HepG2 (cell line): ENCODE data around the gene EPB41L1. TPM values are rescaled to one million over a fixed set of nuclear protein-coding genes. Genes with fewer than 3 reads are reported as not detected.

ENCODE experiments used
- CBX1 ChIP-seq: IDR thresholded peaks from one replicate; pipeline ENCODE4 v1.6.1; 2016; ENCODE audit warnings: antibody characterized with exemption, low read depth
- CC2D1A ChIP-seq: sonication (generic); formaldehyde crosslinking; IDR thresholded peaks from 2 replicates; pipeline ENCODE4 v1.8.1; 2023; ENCODE audit warnings: mild to moderate bottlenecking, missing genetic modification reagents
- DR1 ChIP-seq: sonication (generic); formaldehyde crosslinking; IDR thresholded peaks from 2 replicates; pipeline ENCODE4 v1.8.0; 2021; ENCODE audit warnings: mild to moderate bottlenecking, missing genetic modification reagents, inconsistent platforms
- GTF3A ChIP-seq: sonication (generic); formaldehyde crosslinking; conservative IDR thresholded peaks from 2 replicates; pipeline ENCODE4 v1.4.0; 2020; ENCODE audit warnings: mild to moderate bottlenecking, missing genetic modification reagents
- HMG20A ChIP-seq: IDR thresholded peaks from 2 replicates; pipeline ENCODE4 v1.6.1; 2016; ENCODE audit warnings: borderline replicate concordance
- KAT8 ChIP-seq: IDR thresholded peaks from 2 replicates; pipeline ENCODE4 v1.6.1; 2016; ENCODE audit warnings: missing genetic modification reagents, missing compliant biosample characterization
- KMT2B ChIP-seq: IDR thresholded peaks from 2 replicates; pipeline ENCODE4 v1.6.1; 2016; ENCODE audit warnings: missing genetic modification reagents, missing compliant biosample characterization
- MAFF ChIP-seq: IDR thresholded peaks from 2 replicates; pipeline ENCODE4 v1.6.1; 2011; ENCODE audit warnings: low read depth, low read length, improper control_type of control experiment
- MTF2 ChIP-seq: sonication (generic); formaldehyde crosslinking; IDR thresholded peaks from 2 replicates; pipeline ENCODE4 v1.5.0; 2020; ENCODE audit warnings: missing genetic modification reagents, borderline replicate concordance
- RXRA ChIP-seq: sonication (generic); formaldehyde crosslinking; IDR thresholded peaks from 2 replicates; pipeline ENCODE4 v1.5.1; 2020; ENCODE audit warnings: missing genetic modification reagents
- ZNF256 ChIP-seq: sonication (generic); formaldehyde crosslinking; conservative IDR thresholded peaks from 2 replicates; pipeline ENCODE4 v1.4.0; 2020; ENCODE audit warnings: missing genetic modification reagents
- ZNF333 ChIP-seq: sonication (generic); formaldehyde crosslinking; IDR thresholded peaks from 2 replicates; pipeline ENCODE4 v1.4.0; 2020; ENCODE audit warnings: mild to moderate bottlenecking, missing genetic modification reagents, borderline replicate concordance
- ZNF562 ChIP-seq: sonication (generic); formaldehyde crosslinking; IDR thresholded peaks from 2 replicates; pipeline ENCODE4 v1.8.0; 2022; ENCODE audit warnings: missing genetic modification reagents, borderline replicate concordance
- ZNF782 ChIP-seq: sonication (generic); formaldehyde crosslinking; IDR thresholded peaks from 2 replicates; pipeline ENCODE4 v1.4.0; 2020; ENCODE audit warnings: missing genetic modification reagents, mild to moderate bottlenecking, borderline replicate concordance
- ZSCAN25 ChIP-seq: sonication (generic); formaldehyde crosslinking; IDR thresholded peaks from 2 replicates; pipeline ENCODE4 v1.8.0; 2022; ENCODE audit warnings: mild to moderate bottlenecking, missing genetic modification reagents
- polyA plus RNA-seq, 8 experiments: library from polyadenylated mRNA; depleted of rRNA in 3 of 8; stranded (reverse) in 7 of 8; unstranded in 1 of 8; fragments of >200 nt; fragmentation: Illumina TruSeq in 4 of 8; extraction: Trizol in 4 of 8; gene quantifications; 2 replicates each; pipeline versions ENCODE4 v1.2.1 to v1.2.3, GENCODE V29; 2011 to 2016; ENCODE audit warnings: low read depth in 4 of 8, missing spikeins in 1 of 8, mixed read lengths in 1 of 8; ENCODE audit not compliant: insufficient read depth in 1 of 8
- total RNA-seq, 5 experiments: library from RNA; depleted of rRNA; stranded (reverse); fragments of >200 nt; fragmentation: Illumina TruSeq; extraction: Trizol; gene quantifications; 2 replicates each; pipeline ENCODE4 v1.2.3, GENCODE V29; 2016; ENCODE audit warnings: low read depth in 1 of 5
- TF ChIP-seq, protein P1 (sequence below): sonication (generic); formaldehyde crosslinking; conservative IDR thresholded peaks from 2 replicates; pipeline ENCODE4 v1.4.0; 2020; ENCODE audit warnings: mild to moderate bottlenecking, missing genetic modification reagents, moderate library complexity
- TF ChIP-seq, protein P2 (sequence below): sonication (generic); formaldehyde crosslinking; IDR thresholded peaks from 2 replicates; pipeline ENCODE4 v1.5.0; 2020; ENCODE audit warnings: mild to moderate bottlenecking, missing genetic modification reagents
- TF ChIP-seq, protein P3 (sequence below): sonication (generic); formaldehyde crosslinking; IDR thresholded peaks from 2 replicates; pipeline ENCODE4 v1.4.0; 2020; ENCODE audit warnings: missing genetic modification reagents
- TF ChIP-seq, protein P4 (sequence below): sonication (generic); formaldehyde crosslinking; IDR thresholded peaks from 2 replicates; pipeline ENCODE4 v1.9.0; 2021; ENCODE audit warnings: missing genetic modification reagents, borderline replicate concordance

Gene EPB41L1
- total and polyA plus RNA-seq, 2 of the 13 experiments (the other 11 are each of a cell fraction or from before 2014, with no cell fraction given) = 16.7 to 39.0 TPM

DNA sequence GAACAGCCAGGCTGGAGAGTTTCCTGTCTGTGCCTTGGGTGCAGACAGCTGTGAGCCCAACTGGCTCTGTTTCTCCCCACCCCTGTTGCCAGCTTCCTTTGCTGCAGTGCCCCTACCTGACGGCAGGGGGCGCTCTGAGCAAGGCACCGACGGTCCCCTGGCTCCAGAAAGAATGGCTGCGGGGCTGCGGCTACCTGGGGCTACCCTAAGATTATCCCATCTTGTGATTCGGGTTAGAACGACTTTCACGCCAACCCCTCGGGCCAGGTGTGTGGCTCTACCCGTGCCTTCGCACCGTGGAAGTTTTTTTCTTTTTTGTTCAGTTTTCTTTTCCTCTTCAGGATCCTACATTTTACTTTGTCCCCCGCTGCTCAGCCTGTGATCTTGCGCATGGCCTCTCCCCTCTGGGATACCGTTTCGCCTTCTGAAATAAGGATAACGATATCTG lies 48.4 kb downstream of the EPB41L1 start (continued):
- no peak for TF ChIP-seq ZNF782 (CRISPR knock-in tag)
- TF ChIP-seq, protein P1, sequence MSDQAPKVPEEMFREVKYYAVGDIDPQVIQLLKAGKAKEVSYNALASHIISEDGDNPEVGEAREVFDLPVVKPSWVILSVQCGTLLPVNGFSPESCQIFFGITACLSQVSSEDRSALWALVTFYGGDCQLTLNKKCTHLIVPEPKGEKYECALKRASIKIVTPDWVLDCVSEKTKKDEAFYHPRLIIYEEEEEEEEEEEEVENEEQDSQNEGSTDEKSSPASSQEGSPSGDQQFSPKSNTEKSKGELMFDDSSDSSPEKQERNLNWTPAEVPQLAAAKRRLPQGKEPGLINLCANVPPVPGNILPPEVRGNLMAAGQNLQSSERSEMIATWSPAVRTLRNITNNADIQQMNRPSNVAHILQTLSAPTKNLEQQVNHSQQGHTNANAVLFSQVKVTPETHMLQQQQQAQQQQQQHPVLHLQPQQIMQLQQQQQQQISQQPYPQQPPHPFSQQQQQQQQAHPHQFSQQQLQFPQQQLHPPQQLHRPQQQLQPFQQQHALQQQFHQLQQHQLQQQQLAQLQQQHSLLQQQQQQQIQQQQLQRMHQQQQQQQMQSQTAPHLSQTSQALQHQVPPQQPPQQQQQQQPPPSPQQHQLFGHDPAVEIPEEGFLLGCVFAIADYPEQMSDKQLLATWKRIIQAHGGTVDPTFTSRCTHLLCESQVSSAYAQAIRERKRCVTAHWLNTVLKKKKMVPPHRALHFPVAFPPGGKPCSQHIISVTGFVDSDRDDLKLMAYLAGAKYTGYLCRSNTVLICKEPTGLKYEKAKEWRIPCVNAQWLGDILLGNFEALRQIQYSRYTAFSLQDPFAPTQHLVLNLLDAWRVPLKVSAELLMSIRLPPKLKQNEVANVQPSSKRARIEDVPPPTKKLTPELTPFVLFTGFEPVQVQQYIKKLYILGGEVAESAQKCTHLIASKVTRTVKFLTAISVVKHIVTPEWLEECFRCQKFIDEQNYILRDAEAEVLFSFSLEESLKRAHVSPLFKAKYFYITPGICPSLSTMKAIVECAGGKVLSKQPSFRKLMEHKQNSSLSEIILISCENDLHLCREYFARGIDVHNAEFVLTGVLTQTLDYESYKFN (CRISPR knock-in tag) = 0 out of 2 replicates have a peak, but pooled peaks have one; percentile 14
- no peak for TF ChIP-seq ZNF333 (CRISPR knock-in tag)
- TF ChIP-seq, protein P2, sequence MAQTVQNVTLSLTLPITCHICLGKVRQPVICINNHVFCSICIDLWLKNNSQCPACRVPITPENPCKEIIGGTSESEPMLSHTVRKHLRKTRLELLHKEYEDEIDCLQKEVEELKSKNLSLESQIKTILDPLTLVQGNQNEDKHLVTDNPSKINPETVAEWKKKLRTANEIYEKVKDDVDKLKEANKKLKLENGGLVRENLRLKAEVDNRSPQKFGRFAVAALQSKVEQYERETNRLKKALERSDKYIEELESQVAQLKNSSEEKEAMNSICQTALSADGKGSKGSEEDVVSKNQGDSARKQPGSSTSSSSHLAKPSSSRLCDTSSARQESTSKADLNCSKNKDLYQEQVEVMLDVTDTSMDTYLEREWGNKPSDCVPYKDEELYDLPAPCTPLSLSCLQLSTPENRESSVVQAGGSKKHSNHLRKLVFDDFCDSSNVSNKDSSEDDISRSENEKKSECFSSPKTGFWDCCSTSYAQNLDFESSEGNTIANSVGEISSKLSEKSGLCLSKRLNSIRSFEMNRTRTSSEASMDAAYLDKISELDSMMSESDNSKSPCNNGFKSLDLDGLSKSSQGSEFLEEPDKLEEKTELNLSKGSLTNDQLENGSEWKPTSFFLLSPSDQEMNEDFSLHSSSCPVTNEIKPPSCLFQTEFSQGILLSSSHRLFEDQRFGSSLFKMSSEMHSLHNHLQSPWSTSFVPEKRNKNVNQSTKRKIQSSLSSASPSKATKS (CRISPR knock-in tag) = no peak
- peak; percentile 52; the same call in 1 of the 2 replicates for TF ChIP-seq ZSCAN25 (CRISPR knock-in tag)
- no peak for TF ChIP-seq DR1 (CRISPR knock-in tag)
- TF ChIP-seq MAFF = no peak
- no peak for TF ChIP-seq ZNF256 (CRISPR knock-in tag)
- TF ChIP-seq KAT8 (CRISPR knock-in tag) = 0 out of 2 replicates have a peak, but pooled peaks have one; percentile 28
- no peak for TF ChIP-seq HMG20A (CRISPR knock-in tag)
- TF ChIP-seq, protein P3, sequence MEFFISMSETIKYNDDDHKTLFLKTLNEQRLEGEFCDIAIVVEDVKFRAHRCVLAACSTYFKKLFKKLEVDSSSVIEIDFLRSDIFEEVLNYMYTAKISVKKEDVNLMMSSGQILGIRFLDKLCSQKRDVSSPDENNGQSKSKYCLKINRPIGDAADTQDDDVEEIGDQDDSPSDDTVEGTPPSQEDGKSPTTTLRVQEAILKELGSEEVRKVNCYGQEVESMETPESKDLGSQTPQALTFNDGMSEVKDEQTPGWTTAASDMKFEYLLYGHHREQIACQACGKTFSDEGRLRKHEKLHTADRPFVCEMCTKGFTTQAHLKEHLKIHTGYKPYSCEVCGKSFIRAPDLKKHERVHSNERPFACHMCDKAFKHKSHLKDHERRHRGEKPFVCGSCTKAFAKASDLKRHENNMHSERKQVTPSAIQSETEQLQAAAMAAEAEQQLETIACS (CRISPR knock-in tag) = no peak; the same call in 1 of the 2 replicates
- TF ChIP-seq CC2D1A (CRISPR knock-in tag) = no peak
- no peak for TF ChIP-seq RXRA (CRISPR knock-in tag)
- TF ChIP-seq, protein P4, sequence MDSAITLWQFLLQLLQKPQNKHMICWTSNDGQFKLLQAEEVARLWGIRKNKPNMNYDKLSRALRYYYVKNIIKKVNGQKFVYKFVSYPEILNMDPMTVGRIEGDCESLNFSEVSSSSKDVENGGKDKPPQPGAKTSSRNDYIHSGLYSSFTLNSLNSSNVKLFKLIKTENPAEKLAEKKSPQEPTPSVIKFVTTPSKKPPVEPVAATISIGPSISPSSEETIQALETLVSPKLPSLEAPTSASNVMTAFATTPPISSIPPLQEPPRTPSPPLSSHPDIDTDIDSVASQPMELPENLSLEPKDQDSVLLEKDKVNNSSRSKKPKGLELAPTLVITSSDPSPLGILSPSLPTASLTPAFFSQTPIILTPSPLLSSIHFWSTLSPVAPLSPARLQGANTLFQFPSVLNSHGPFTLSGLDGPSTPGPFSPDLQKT (CRISPR knock-in tag) = no peak
- TF ChIP-seq ZNF562 (CRISPR knock-in tag) = no peak
- TF ChIP-seq GTF3A = no peak
- TF ChIP-seq CBX1 = no peak
- no peak for TF ChIP-seq MTF2
- TF ChIP-seq KMT2B (CRISPR knock-in tag) = no peak; the same call in 1 of the 2 replicates
